Hematopoietic multipotent progenitor cell treated with erythropoietin and hydrocortisone succinate and interleukin-3 and kit ligand, for 6 days (in vitro differentiated cells): ENCODE measurements around the gene SKP1.

Experiments
- DNase-seq: peaks from one replicate; pipeline ENCODE4 v3.0.0-alpha.2; 2015

Gene SKP1

DNA sequence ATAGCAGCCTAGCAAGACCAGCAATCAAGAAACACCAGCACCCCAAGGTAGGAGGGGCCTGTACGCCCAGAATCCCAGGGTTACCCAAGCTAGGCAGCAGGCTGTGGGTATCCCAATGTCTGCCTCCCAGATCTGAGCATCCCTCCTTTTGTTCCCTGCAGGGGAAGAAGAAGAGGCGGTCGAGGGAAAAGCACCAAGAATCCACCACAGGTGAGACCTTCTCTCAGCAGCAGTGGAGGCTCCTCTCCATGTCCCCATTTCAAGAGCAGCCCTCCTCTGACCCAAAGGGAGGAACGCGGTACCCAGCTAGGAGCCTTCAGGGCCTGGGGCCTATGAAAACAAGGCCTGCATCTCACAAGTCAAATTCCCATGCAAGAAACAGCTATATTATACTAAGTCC, 33.3 kb downstream of the SKP1 start:
- DNase-seq = no peak

GRCh38 chr5:134142806-134143205, 33.9 kb downstream of the SKP1 start:
- no peak for DNase-seq

DNA sequence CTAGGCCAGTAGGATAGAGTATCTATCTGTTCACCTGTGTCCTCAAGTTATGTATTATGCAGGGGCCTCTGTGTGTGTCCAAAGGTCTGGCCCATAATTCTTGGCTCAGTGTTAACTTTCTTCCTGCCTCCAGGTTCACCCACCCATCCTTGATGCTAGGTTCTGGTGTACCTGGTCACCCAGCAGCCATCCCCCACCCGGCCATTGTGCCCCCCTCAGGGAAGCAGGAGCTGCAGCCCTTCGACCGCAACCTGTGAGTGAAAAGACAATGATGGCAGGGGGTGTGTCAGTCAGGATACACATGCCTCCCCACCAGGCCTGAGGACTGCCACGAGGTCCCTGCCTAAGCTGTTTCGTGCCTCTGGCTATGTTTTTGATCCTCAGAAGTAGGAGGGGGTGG, 34.7 kb downstream of the SKP1 start:
- DNase-seq = no peak

DNA sequence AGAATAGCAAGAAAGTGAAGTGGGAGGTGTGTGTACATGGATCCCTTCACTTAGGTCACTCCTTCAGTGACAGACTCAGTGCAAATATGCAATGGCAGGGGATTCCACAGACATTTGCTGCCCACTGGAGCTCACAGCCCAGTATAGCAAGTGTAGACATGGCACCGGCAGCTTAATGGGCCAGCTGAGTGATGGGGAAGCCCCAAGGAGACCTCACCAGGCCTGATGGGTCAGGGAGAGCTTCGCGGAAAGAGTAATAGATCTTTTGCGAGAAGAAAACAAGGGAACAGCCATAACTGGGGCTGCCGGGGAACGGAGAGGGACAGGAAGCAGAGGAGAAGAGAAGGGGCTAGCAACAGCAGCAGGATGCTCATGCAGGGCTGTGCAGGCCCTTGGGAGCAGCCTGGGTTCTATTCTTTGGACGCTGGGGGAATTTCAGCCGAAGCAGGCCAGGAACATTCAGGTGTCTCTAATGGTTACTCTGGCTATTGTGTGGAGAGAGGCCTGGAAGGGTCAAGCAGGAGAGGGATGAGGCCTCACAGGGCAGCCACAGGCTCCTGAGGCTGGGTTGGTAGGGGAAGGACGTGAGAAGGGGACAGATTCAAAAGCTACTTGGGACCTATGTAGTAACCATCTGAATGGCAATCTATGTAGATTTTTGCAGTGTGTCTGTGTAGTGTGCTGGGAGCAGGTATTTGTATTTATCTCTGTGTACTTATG, 35.3 kb downstream of the SKP1 start:
- peak; percentile 34 for DNase-seq

- peak; percentile 95 for DNase-seq
Observed at GRCh38 chr5:134140530-134141201, 36.1 kb downstream of the SKP1 start.

DNA sequence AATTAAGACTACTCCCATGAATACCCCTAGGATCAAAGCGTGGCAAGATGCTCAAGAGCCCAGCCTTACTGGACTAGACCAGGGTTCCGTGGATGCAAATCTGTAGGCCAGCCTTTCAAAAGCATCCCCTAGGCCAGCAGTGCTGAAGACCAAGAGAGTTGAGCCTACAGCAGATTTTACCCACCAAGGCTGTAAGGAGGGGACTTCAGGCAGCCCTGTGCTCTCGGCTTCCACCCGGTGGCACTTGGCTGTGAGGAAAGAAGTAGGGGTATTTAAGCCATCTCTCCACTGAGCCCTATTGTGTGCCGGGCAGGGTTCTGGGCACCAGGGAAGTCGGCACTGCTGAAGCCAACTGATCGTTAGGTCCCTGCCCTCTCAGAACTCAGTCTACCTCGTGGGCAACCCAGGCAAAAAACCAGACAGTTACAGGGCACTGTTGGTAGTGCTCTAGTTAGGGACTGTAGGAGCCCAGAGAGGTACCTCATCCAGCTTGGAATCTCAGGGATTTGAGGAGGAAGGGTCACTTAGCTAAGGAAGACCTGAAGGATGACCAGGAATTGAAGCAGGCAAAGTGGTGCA, 36.8 kb downstream of the SKP1 start:
- no peak for DNase-seq

DNA sequence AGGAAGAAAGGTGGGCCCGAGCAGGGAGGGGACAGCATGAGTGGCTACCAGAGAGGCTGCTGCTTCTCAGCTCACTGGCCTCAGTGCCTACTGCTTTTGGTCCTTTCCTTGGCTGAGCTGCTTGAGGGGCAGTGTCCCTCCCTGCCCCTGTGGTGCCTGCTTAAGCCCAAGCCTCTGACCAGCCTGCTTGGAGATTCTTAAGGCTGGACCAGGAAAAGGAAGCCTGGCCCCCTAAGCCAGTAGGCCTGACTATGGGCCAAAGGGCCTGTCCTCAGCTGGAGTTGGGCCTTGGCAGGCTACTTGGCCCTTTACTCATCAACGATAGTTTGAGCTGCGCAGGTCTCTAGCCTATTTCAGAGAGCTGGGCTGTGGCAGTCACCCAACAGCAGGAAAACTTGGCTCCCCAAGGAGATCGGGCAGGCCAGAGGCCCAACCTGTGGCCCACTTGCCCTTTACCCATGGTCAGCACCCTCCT, 37.3 kb downstream of the SKP1 start:
- DNase-seq = no peak

DNA sequence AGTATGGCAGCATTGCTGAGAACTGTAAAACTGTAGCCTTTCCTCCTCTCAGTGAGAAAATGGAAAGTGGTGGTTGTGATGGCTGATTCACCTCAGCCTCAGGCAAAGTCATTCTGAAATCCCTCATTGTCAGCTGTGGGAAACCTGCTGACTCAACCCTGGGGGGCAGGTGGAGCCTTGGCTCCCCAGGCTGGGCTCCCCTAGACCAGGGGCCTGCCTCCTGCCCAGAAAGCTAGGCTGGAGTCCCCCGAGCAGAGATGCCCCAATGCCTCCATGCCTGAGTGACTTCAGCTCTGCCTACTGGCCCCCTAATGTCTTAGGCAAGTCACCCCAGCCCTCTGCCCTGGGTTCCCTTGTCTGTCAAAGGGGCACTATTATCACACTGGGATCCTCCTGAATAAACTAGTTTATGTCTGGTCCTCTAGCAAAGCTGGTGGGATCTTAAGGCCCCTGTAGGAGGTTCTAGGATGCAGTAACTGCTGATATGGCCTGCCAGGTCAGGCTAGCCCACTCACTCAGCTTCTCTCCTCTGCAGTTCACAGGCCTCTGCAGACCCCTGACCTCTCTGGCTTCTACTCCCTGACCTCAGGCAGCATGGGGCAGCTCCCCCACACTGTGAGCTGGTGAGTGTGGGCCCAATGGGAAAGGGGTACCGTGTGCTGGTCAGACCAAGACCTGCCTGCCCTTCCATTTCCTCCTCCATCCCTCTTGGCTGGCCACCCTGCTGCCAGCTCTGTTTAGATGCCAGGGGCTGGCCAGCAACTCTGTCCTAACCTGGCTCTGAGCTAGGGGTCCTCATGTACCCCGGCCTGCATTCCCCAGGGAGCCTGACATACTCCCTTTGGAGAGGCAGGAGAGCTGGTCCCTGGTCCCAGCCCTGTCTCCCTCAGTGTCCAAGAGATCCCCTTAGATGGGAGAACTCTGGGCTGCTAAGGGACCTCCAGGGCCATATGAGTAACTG, 38.1 kb downstream of the SKP1 start:
- DNase-seq = no peak

DNA sequence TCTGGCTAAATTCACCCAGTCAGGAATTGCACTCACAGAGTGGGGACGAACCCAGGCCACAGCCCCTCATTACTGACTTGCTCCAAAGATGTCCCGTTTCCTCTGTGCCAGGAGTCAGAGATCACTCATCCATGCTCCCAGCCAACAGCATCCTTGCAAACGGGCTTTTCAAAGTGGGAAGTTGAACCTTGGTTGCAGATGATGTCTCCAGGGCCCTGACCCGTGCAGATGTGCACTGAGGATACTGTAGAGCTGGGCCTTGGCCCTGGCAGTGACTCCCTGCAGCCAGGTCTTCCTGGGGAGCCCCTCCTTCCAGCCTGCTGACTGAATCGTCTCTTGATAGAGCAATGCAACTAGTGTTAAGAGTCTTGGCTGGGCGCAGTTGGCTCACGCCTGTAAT, 40.0 kb downstream of the SKP1 start:
- DNase-seq = no peak

- no peak for DNase-seq
Observed at GRCh38 chr5:134136221-134136631, 40.5 kb downstream of the SKP1 start.

DNA sequence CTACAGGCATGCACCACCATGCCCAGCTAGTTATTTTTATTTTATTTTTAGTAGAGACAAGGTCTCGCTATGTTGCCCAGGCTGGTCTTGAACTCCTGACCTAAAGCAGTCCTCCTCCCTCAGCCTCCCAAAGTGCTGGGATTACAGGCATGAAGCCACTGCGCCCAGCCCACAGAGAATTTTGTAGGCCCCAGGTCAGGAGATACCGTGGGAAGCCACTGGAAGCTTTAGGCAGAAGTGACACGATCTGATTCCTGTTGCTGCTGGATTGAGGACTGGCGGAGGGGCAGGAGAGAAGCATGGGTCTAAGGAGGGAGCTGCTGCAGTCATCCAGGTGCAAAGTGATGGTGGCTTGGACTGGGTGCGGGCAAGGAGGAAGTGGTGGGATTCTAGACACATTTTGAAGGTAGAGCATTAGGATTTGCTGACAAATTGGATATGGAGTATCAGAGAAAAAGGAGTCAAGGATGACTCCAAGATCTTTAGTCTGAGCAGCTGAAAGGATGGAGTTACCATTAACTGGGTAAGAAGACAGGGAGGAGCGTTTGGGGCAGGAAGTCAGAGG, 41.6 kb downstream of the SKP1 start:
- DNase-seq = no peak

GRCh38 chr5:134133995-134134541, 42.7 kb downstream of the SKP1 start:
- DNase-seq = no peak

GRCh38 chr5:134133188-134133994, 43.4 kb downstream of the SKP1 start:
- DNase-seq = no peak

DNA sequence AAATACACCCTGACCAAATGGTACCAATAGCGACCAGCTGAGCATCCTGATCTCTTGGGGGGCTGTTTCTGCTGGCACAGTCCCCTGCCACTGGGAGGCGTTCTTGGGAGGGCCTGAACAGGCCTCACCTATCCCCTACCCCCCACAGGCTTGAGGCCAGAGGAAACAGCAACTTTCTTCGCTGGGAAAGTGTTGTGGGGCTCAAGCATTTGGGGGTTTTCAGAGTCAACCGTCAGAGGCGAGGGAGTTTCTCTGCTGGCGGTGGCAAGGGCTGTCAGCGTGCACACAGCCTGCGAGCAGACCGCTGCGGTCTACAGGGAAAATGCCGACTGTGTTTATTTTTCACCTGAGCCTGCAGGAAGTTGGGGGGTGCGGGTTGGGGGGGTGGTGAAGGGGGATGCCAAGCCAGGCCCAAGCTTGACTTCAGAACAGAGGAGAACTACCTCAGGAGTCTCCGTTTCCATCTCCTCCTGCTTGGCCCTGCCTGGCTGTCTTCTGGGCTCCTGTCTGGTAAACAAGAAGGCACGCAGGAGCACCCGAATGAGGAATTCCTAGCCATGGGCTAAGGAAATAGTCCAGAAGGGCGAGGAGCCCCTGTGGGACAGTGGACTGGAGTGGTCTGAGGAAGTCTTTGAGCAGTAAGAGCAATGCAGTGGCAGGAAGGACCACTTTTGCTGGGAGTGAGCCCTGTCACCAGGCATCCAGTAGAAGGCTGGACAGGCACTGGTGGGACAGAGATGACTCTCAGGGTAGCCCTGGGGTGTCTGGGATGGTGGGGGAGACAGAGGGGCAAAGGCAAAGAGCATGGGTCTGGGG, 44.2 kb downstream of the SKP1 start:
- DNase-seq = no peak

GRCh38 chr5:134131578-134132350, 45.0 kb downstream of the SKP1 start:
- no peak for DNase-seq

DNA sequence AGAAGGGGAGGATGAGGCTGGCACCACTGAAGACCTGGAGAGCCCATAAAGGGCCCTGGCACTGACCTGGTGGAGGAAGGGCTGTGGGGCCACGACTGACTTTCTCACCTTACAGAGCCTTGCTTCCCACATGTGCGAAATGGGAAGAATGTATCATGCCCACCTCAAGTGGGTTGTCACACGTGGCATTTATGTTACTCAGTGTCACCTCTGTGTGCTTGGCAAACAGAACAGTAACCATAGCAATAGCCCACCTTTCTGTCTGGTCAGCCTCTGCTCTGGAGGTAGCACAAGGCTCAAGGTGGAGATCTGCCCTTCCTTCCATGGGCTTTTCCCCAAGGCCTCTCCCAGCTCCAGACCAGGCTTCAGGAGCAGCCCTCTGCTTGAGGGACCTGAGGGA, 45.6 kb downstream of the SKP1 start:
- no peak for DNase-seq

DNA sequence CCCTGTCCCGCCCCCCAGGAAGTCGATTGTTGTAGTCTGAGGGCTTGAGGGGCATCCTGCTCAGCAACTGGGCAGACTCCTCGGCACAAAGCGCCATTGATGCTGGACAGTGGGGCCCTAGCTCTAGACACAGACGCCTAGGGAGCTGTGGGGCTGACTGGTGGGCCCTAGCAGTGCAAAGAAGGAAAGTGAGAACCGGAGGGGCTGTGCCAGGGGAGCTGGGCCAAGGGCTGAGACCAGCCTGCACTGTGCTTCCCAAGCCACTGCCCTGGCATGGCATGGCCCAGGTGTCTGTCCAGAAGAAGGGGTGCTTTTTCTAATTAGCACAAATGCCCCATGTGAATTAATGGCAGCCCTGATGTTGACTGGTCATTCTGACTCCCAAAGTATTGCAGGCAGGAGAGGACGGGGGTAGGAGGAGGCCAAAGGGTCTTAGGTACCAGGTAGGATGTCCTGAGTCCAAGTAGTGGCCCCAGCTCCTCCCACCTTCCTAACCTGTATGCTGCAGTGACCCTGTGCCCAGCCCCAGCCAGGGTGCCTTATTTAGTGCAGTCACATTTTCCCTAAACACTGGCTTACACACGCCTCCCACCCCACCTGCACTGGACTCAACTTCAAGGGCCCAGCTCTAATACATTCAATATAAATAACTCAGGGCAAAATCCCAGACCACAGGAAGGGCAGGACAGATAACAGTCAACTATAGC, 46.4 kb downstream of the SKP1 start:
- DNase-seq = no peak

DNA sequence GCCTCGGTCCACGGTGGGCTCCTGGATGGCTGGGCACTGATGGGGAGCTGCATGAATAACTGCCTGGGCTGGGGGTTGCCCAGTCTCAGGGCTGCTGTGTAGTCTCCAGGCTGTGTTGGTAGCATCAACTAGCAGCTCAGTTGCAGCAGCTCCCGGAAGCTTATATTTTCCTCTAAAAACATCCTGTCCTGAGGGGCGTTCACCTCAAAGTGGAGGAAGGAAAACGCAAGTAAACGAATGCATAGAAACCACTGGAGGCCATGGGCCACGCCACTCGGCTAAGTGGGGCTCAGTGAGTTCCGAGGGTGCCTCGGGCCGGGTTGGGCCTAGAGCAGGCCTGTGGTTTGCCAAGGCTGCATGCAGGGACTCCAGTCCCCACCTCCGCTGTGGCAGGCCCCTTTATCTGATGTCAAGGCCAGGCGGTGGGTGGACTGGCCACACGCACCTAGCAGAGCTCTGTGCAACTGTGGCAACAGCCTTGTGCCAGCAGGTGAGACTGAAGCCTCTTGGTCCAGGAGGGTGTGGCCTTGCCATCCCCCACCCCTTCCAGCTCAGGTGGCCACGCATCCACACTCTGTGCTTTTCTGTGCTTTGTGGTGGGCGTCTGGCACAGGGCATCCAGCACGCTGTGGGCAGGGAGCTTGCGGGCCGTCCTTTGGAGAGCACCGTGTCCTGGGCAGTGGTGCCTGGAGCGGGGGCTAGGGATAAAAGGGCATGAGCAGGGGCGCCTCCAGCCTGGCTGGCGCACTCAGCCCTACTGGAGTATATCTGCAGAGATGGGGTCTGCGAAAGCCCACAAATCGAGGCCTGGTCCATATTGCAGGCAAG, 47.1 kb downstream of the SKP1 start:
- no peak for DNase-seq
